Right lobe of liver (tissue), 4 donors: Measurements from ENCODE around the gene CIRBP.
A peak's percentile ranks its signal among the peaks of the same experiment; 100 is the strongest.

ENCODE experiments used
- CTCF ChIP-seq, 4 donors: fragments of 200-600 bp in 3 of 4; fragments of 450-650 bp in 1 of 4; IDR thresholded peaks; one replicate each; pipeline versions ENCODE4 v1.5.1 to v1.8.0; 2016 to 2022; ENCODE audit warnings: antibody characterized with exemption in 4 of 4, mild to moderate bottlenecking in 2 of 4
- POLR2A ChIP-seq: fragments of 450-650 bp; IDR thresholded peaks from one replicate; pipeline ENCODE4 v1.6.1; 2017; ENCODE audit warnings: antibody characterized with exemption, mild to moderate bottlenecking
- donor health status: DM: no; HTN: no; CAD: no.
- donor health status: DM: no; HTN: no; CAD: no.
- donor health status: DM: no; HTN: yes; CAD: no.

- TF ChIP-seq POLR2A: no peak
- TF ChIP-seq CTCF (IDR thresholded peaks at IDR 0.05): peak; percentile 97 to 99 (median 98)
Measured at GRCh38 chr19:1266916-1267476, 2.1 kb upstream of the CIRBP start.
